HepG2 (cell line): ENCODE measurements around the gene HID1. TPM values are rescaled to one million over a fixed set of nuclear protein-coding genes. Genes with fewer than 3 reads are reported as not detected.
A peak's percentile ranks its signal among the peaks of the same experiment; 100 is the strongest.

Experiments used
- ESRRA ChIP-seq: sonication (generic); formaldehyde crosslinking; IDR thresholded peaks from 2 replicates; pipeline ENCODE4 v1.5.1; 2020; ENCODE audit warnings: mild to moderate bottlenecking, low read depth, missing genetic modification reagents
- GABPA ChIP-seq, 2 experiments: IDR thresholded peaks; 2 replicates each; pipeline ENCODE4 v1.6.1; 2011 to 2016; ENCODE audit warnings: low read depth in 2 of 2, low read length in 1 of 2, missing biosample characterization in 1 of 2, missing genetic modification characterization in 1 of 2
- HNRNPH1 ChIP-seq: fragments of 200-400 bp; formaldehyde crosslinking; optimal IDR thresholded peaks from 2 replicates; pipeline ENCODE3; 2017; ENCODE audit warnings: mild to moderate bottlenecking, low read depth, low read length
- HOXD1 ChIP-seq: sonication (generic); formaldehyde crosslinking; IDR thresholded peaks from 2 replicates; pipeline ENCODE4 v1.5.0; 2020; ENCODE audit warnings: missing genetic modification reagents
- IRX3 ChIP-seq: sonication (generic); formaldehyde crosslinking; IDR thresholded peaks from 2 replicates; pipeline ENCODE4 v1.8.1; 2023; ENCODE audit warnings: mild to moderate bottlenecking, low read depth, missing genetic modification reagents, borderline replicate concordance
- PHF8 ChIP-seq: sonication (generic); formaldehyde crosslinking; IDR thresholded peaks from 2 replicates; pipeline ENCODE4 v1.5.0; 2020; ENCODE audit warnings: missing genetic modification reagents
- ZEB1 ChIP-seq: IDR thresholded peaks from 2 replicates; pipeline ENCODE4 v1.6.1; 2012; ENCODE audit warnings: mild to moderate bottlenecking, low read depth, inconsistent platforms; ENCODE audit not compliant: insufficient replicate concordance
- ZFP1 ChIP-seq: IDR thresholded peaks from 2 replicates; pipeline ENCODE4 v1.6.1; 2016
- ZNF136 ChIP-seq: sonication (generic); formaldehyde crosslinking; IDR thresholded peaks from 2 replicates; pipeline ENCODE4 v1.8.1; 2022; ENCODE audit warnings: low read depth, mild to moderate bottlenecking, moderate library complexity, missing genetic modification reagents
- ZNF251 ChIP-seq: sonication (generic); formaldehyde crosslinking; IDR thresholded peaks from 2 replicates; pipeline ENCODE4 v1.9.0; 2021; ENCODE audit warnings: mild to moderate bottlenecking, missing genetic modification reagents
- ZNF790 ChIP-seq: sonication (generic); formaldehyde crosslinking; IDR thresholded peaks from 2 replicates; pipeline ENCODE4 v1.8.0; 2022; ENCODE audit warnings: missing genetic modification reagents, mild to moderate bottlenecking, borderline replicate concordance
- polyA plus RNA-seq, 8 experiments: library from polyadenylated mRNA; depleted of rRNA in 3 of 8; stranded (reverse) in 7 of 8; unstranded in 1 of 8; fragments of >200 nt; fragmentation: Illumina TruSeq in 4 of 8; extraction: Trizol in 4 of 8; gene quantifications; 2 replicates each; pipeline versions ENCODE4 v1.2.1 to v1.2.3, GENCODE V29; 2011 to 2016; ENCODE audit warnings: low read depth in 4 of 8, missing spikeins in 1 of 8, mixed read lengths in 1 of 8; ENCODE audit not compliant: insufficient read depth in 1 of 8
- total RNA-seq, 5 experiments: library from RNA; depleted of rRNA; stranded (reverse); fragments of >200 nt; fragmentation: Illumina TruSeq; extraction: Trizol; gene quantifications; 2 replicates each; pipeline ENCODE4 v1.2.3, GENCODE V29; 2016; ENCODE audit warnings: low read depth in 1 of 5
- TF ChIP-seq, protein P1 (sequence below): sonication (generic); formaldehyde crosslinking; IDR thresholded peaks from 2 replicates; pipeline ENCODE4 v1.4.0; 2020; ENCODE audit warnings: missing genetic modification reagents
- TF ChIP-seq, protein P2 (sequence below): sonication (generic); formaldehyde crosslinking; IDR thresholded peaks from 2 replicates; pipeline ENCODE4 v1.4.0; 2020; ENCODE audit warnings: missing genetic modification reagents
- TF ChIP-seq, protein P3 (sequence below): sonication (generic); formaldehyde crosslinking; IDR thresholded peaks from 2 replicates; pipeline ENCODE4 v1.8.0; 2022; ENCODE audit warnings: mild to moderate bottlenecking, missing genetic modification reagents, moderate library complexity
- TF ChIP-seq, protein P4 (sequence below): sonication (generic); formaldehyde crosslinking; IDR thresholded peaks from 2 replicates; pipeline ENCODE4 v1.4.0; 2020; ENCODE audit warnings: missing genetic modification reagents, borderline replicate concordance

The HID1 gene
- total and polyA plus RNA-seq, 2 of the 13 experiments (the other 11 are each of a cell fraction or from before 2014, with no cell fraction given), result 2.1 to 10.6 TPM

DNA sequence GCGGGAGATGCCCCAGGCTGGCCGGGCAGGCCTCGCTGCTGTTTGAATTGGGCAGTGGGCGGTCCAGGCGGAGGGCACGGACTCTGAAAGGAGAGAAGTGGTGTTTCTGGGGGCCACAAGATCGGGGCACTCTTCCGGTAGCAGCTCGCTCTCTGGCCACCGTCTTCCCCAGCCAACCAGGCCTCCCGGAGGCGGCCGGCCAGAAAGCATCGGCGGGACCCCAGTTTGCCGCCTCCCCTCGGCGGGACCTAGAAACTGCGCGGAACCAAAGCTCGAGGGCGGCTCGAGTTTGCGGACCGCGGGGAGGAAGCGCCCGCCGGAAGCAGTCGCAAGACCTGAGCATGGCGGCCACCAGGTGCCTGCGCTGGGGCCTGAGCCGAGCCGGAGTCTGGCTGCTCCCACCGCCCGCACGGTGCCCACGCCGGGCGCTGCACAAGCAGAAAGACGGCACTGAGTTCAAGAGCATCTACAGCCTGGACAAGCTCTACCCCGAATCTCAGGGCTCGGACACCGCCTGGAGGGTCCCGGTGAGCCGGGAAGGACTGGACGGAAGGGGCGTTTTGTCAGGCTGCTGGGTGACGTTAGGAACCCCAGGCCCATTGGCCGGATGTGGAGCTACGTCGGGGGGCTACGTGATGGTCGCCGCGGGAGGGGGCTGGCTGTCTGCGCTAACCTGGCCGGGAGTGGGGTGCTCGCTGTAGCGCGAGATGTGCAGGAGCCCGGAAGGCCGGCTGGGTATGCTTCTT is 40.0 kb upstream of the HID1 start, which contains the start of gene MRPL58 (continued):
- TF ChIP-seq, protein P1, sequence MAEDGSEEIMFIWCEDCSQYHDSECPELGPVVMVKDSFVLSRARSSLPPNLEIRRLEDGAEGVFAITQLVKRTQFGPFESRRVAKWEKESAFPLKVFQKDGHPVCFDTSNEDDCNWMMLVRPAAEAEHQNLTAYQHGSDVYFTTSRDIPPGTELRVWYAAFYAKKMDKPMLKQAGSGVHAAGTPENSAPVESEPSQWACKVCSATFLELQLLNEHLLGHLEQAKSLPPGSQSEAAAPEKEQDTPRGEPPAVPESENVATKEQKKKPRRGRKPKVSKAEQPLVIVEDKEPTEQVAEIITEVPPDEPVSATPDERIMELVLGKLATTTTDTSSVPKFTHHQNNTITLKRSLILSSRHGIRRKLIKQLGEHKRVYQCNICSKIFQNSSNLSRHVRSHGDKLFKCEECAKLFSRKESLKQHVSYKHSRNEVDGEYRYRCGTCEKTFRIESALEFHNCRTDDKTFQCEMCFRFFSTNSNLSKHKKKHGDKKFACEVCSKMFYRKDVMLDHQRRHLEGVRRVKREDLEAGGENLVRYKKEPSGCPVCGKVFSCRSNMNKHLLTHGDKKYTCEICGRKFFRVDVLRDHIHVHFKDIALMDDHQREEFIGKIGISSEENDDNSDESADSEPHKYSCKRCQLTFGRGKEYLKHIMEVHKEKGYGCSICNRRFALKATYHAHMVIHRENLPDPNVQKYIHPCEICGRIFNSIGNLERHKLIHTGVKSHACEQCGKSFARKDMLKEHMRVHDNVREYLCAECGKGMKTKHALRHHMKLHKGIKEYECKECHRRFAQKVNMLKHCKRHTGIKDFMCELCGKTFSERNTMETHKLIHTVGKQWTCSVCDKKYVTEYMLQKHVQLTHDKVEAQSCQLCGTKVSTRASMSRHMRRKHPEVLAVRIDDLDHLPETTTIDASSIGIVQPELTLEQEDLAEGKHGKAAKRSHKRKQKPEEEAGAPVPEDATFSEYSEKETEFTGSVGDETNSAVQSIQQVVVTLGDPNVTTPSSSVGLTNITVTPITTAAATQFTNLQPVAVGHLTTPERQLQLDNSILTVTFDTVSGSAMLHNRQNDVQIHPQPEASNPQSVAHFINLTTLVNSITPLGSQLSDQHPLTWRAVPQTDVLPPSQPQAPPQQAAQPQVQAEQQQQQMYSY, result peak; percentile 68; the same call in 1 of the 2 replicates
- no peak for TF ChIP-seq ZNF136 (CRISPR knock-in tag)
- TF ChIP-seq ZNF790 (CRISPR knock-in tag), result 0 out of 2 replicates have a peak, but pooled peaks have one; percentile 81
- TF ChIP-seq GABPA (IDR thresholded peaks at IDR 0.05; ENCODE audit: low read depth, low read length), result peak; percentile 83
- peak; percentile 94 for TF ChIP-seq GABPA (CRISPR knock-in tag; IDR thresholded peaks at IDR 0.05; ENCODE audit: low read depth)
- TF ChIP-seq, protein P2, sequence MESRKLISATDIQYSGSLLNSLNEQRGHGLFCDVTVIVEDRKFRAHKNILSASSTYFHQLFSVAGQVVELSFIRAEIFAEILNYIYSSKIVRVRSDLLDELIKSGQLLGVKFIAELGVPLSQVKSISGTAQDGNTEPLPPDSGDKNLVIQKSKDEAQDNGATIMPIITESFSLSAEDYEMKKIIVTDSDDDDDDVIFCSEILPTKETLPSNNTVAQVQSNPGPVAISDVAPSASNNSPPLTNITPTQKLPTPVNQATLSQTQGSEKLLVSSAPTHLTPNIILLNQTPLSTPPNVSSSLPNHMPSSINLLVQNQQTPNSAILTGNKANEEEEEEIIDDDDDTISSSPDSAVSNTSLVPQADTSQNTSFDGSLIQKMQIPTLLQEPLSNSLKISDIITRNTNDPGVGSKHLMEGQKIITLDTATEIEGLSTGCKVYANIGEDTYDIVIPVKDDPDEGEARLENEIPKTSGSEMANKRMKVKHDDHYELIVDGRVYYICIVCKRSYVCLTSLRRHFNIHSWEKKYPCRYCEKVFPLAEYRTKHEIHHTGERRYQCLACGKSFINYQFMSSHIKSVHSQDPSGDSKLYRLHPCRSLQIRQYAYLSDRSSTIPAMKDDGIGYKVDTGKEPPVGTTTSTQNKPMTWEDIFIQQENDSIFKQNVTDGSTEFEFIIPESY (CRISPR knock-in tag), result peak; percentile 72; the same call in 1 of the 2 replicates
- peak; percentile 95 for TF ChIP-seq ZFP1
- TF ChIP-seq ZEB1, result peak; percentile 75
- 0 out of 2 replicates have a peak, but pooled peaks have one; percentile 20 for TF ChIP-seq ZNF251 (CRISPR knock-in tag)
- peak; percentile 100 for TF ChIP-seq PHF8
- TF ChIP-seq, protein P3, sequence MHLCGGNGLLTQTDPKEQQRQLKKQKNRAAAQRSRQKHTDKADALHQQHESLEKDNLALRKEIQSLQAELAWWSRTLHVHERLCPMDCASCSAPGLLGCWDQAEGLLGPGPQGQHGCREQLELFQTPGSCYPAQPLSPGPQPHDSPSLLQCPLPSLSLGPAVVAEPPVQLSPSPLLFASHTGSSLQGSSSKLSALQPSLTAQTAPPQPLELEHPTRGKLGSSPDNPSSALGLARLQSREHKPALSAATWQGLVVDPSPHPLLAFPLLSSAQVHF, result no peak
- TF ChIP-seq ESRRA (CRISPR knock-in tag), result peak; percentile 87
- TF ChIP-seq, protein P4, sequence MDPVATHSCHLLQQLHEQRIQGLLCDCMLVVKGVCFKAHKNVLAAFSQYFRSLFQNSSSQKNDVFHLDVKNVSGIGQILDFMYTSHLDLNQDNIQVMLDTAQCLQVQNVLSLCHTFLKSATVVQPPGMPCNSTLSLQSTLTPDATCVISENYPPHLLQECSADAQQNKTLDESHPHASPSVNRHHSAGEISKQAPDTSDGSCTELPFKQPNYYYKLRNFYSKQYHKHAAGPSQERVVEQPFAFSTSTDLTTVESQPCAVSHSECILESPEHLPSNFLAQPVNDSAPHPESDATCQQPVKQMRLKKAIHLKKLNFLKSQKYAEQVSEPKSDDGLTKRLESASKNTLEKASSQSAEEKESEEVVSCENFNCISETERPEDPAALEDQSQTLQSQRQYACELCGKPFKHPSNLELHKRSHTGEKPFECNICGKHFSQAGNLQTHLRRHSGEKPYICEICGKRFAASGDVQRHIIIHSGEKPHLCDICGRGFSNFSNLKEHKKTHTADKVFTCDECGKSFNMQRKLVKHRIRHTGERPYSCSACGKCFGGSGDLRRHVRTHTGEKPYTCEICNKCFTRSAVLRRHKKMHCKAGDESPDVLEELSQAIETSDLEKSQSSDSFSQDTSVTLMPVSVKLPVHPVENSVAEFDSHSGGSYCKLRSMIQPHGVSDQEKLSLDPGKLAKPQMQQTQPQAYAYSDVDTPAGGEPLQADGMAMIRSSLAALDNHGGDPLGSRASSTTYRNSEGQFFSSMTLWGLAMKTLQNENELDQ (CRISPR knock-in tag), result peak; percentile 97
- TF ChIP-seq HNRNPH1, result no peak
- peak; percentile 97 for TF ChIP-seq HOXD1 (CRISPR knock-in tag)
- no peak for TF ChIP-seq IRX3 (CRISPR knock-in tag)
